ENCODE measurements around the gene TLNRD1.
"Not testable (repeated sequence)": the region's sequence is repeated elsewhere in the genome, so short reads cannot be mapped to it uniquely, and the experiment has no call there.

The TLNRD1 gene

GRCh38 chr15:80958818-80959495 lies 41.8 kb upstream of the TLNRD1 start:
- Histone ChIP-seq H2AK5ac (ENCODE audit: low read length, severe bottlenecking) (no peak overlapping the region), H3K23ac (ENCODE audit: low read length in 2 of 2) (no peak overlapping the region), H3K18ac (ENCODE audit: low read depth in 1 of 2, low read length in 2 of 2) (peak overlapping the region in 1 of 2 experiments; percentile 29), H2BK15ac (ENCODE audit: low read depth, poor library complexity, severe bottlenecking) (no peak overlapping the region), H3K36me3 (ENCODE audit: control insufficient read depth in 1 of 2, insufficient read depth in 2 of 2, low read depth in 1 of 2, low read length in 2 of 2) (peaks cover 10 to 12% of the 10 kb centered on the region in 2 experiments), H2BK120ac (ENCODE audit: low read depth, low read length) (no peak overlapping the region), H3K9ac (ENCODE audit: low read length) (no peak overlapping the region), H3K4me2 (ENCODE audit: low read length, poor library complexity, severe bottlenecking) (no peak overlapping the region), H3K4me3 (ENCODE audit: insufficient read depth in 1 of 2, low read depth in 1 of 2, low read length in 2 of 2) (no peak overlapping the region), H3K4me1 (ENCODE audit: control insufficient read depth, insufficient read depth, low read depth, low read length) (peaks cover 7% of the 10 kb centered on the region), H3K9me3 (ENCODE audit: control insufficient read depth, low read length) (no peaks in the 10 kb centered on the region), H3K27me3 (ENCODE audit: control insufficient read depth in 1 of 2, insufficient read depth in 1 of 2, low read length in 2 of 2) (no peaks in the 10 kb centered on the region), H3K4ac (ENCODE audit: low read depth in 1 of 2, low read length in 2 of 2) (no peak overlapping the region), H3K27ac (ENCODE audit: low read length, poor library complexity, severe bottlenecking) (no peak overlapping the region), H4K8ac (ENCODE audit: low read length) (no peak overlapping the region), H4K91ac (ENCODE audit: low read length) (no peak overlapping the region), H2AFZ (ENCODE audit: low read depth, low read length) (no peak overlapping the region), H2BK12ac (ENCODE audit: low read length in 2 of 2) (no peak overlapping the region), H3K14ac (ENCODE audit: low read length in 2 of 2) (no peak overlapping the region), H3K79me1 (replicated peaks; ENCODE audit: low read length, poor library complexity, severe bottlenecking) (peaks cover 11% of the 10 kb centered on the region), H2BK5ac (ENCODE audit: low read depth, low read length, poor library complexity, severe bottlenecking) (no peak overlapping the region)
- no peak for DNase-seq
- over 99% methylated on average over 9 of the region's 9 CpGs for WGBS

- not testable (repeated sequence) for H4K91ac ChIP-seq (ENCODE audit: low read length); H2BK120ac ChIP-seq (ENCODE audit: low read depth, low read length); H4K8ac ChIP-seq (ENCODE audit: low read length)
Measured at GRCh38 chr15:80965454-80965853, 35.3 kb upstream of the TLNRD1 start.

GRCh38 chr15:80966431-80967197 lies 34.1 kb upstream of the TLNRD1 start:
- no peak for DNase-seq
- WGBS = 97% methylated on average over 7 of the region's 8 CpGs
- Histone ChIP-seq H3K27ac (ENCODE audit: low read length, poor library complexity, severe bottlenecking) (no peak overlapping the region), H2AFZ (ENCODE audit: low read depth, low read length) (no peak overlapping the region), H3K4me2 (ENCODE audit: low read length, poor library complexity, severe bottlenecking) (no peak overlapping the region), H2BK12ac (ENCODE audit: low read length in 2 of 2) (peak overlapping the region in 1 of 2 experiments; percentile 10), H3K36me3 (ENCODE audit: control insufficient read depth in 1 of 2, insufficient read depth in 2 of 2, low read depth in 1 of 2, low read length in 2 of 2) (peaks cover 3 to 25% of the 10 kb centered on the region in 2 experiments), H3K27me3 (ENCODE audit: control insufficient read depth in 1 of 2, insufficient read depth in 1 of 2, low read length in 2 of 2) (no peaks in the 10 kb centered on the region), H3K79me1 (replicated peaks; ENCODE audit: low read length, poor library complexity, severe bottlenecking) (peaks cover 9% of the 10 kb centered on the region), H2AK5ac (ENCODE audit: low read length, severe bottlenecking) (peak overlapping the region; percentile 55), H3K18ac (ENCODE audit: low read depth in 1 of 2, low read length in 2 of 2) (peak overlapping the region in 1 of 2 experiments; percentile 18), H3K9me3 (ENCODE audit: control insufficient read depth, low read length) (no peaks in the 10 kb centered on the region), H4K91ac (ENCODE audit: low read length) (no peak overlapping the region), H3K4ac (ENCODE audit: low read depth in 1 of 2, low read length in 2 of 2) (no peak overlapping the region), H3K14ac (ENCODE audit: low read length in 2 of 2) (no peak overlapping the region), H3K9ac (ENCODE audit: low read length) (no peak overlapping the region), H2BK120ac (ENCODE audit: low read depth, low read length) (no peak overlapping the region), H3K4me1 (ENCODE audit: control insufficient read depth, insufficient read depth, low read depth, low read length) (peaks cover 15% of the 10 kb centered on the region), H2BK5ac (ENCODE audit: low read depth, low read length, poor library complexity, severe bottlenecking) (no peak overlapping the region), H2BK15ac (ENCODE audit: low read depth, poor library complexity, severe bottlenecking) (peak overlapping the region; percentile 88), H3K4me3 (ENCODE audit: insufficient read depth in 1 of 2, low read depth in 1 of 2, low read length in 2 of 2) (no peak overlapping the region), H4K8ac (ENCODE audit: low read length) (no peak overlapping the region), H3K23ac (ENCODE audit: low read length in 2 of 2) (no peak overlapping the region)

More at GRCh38 chr15:80965454-80965853, 35.3 kb upstream of the TLNRD1 start:
- not testable (repeated sequence) for H3K9ac ChIP-seq (ENCODE audit: low read length); H3K14ac ChIP-seq (ENCODE audit: low read length in 2 of 2); H3K4ac ChIP-seq (ENCODE audit: low read depth in 1 of 2, low read length in 2 of 2); H3K4me2 ChIP-seq (ENCODE audit: low read length, poor library complexity, severe bottlenecking); H3K4me3 ChIP-seq (ENCODE audit: insufficient read depth in 1 of 2, low read depth in 1 of 2, low read length in 2 of 2); H3K23ac ChIP-seq (ENCODE audit: low read length in 2 of 2); H3K79me1 ChIP-seq (replicated peaks; ENCODE audit: low read length, poor library complexity, severe bottlenecking); H3K27ac ChIP-seq (ENCODE audit: low read length, poor library complexity, severe bottlenecking); H3K9me3 ChIP-seq (ENCODE audit: control insufficient read depth, low read length); H2AK5ac ChIP-seq (ENCODE audit: low read length, severe bottlenecking); H2BK12ac ChIP-seq (ENCODE audit: low read length in 2 of 2); H3K27me3 ChIP-seq (ENCODE audit: control insufficient read depth in 1 of 2, insufficient read depth in 1 of 2, low read length in 2 of 2); H2BK15ac ChIP-seq (ENCODE audit: low read depth, poor library complexity, severe bottlenecking); H3K18ac ChIP-seq (ENCODE audit: low read depth in 1 of 2, low read length in 2 of 2); DNase-seq; H2BK5ac ChIP-seq (ENCODE audit: low read depth, low read length, poor library complexity, severe bottlenecking); H2AFZ ChIP-seq (ENCODE audit: low read depth, low read length)
- Histone ChIP-seq H3K4me1 (ENCODE audit: control insufficient read depth, insufficient read depth, low read depth, low read length) (peaks cover 15% of the 10 kb centered on the region), H3K36me3 (ENCODE audit: control insufficient read depth in 1 of 2, insufficient read depth in 2 of 2, low read depth in 1 of 2, low read length in 2 of 2) (peaks cover 3 to 28% of the 10 kb centered on the region in 2 experiments)

- no peaks in the 10 kb centered on the region for H3K9me3 ChIP-seq (ENCODE audit: control insufficient read depth, low read length)
- H3K23ac ChIP-seq (ENCODE audit: low read length in 2 of 2) = no peak overlapping the region
- peak overlapping the region; percentile 99 for H2AK5ac ChIP-seq (ENCODE audit: low read length, severe bottlenecking)
- WGBS = 20% methylated on average over 3 of the region's 3 CpGs
- H2BK120ac ChIP-seq (ENCODE audit: low read depth, low read length) = no peak overlapping the region
- H3K79me1 ChIP-seq (replicated peaks; ENCODE audit: low read length, poor library complexity, severe bottlenecking) = peaks cover 11% of the 10 kb centered on the region
- H4K91ac ChIP-seq (ENCODE audit: low read length) = no peak overlapping the region
- H3K4me1 ChIP-seq (ENCODE audit: control insufficient read depth, insufficient read depth, low read depth, low read length) = peaks cover 15% of the 10 kb centered on the region
- peaks cover 5 to 30% of the 10 kb centered on the region in 2 experiments for H3K36me3 ChIP-seq (ENCODE audit: control insufficient read depth in 1 of 2, insufficient read depth in 2 of 2, low read depth in 1 of 2, low read length in 2 of 2)
- H3K9ac ChIP-seq (ENCODE audit: low read length) = no peak overlapping the region
- H3K27me3 ChIP-seq (ENCODE audit: control insufficient read depth in 1 of 2, insufficient read depth in 1 of 2, low read length in 2 of 2) = no peaks in the 10 kb centered on the region
- no peak overlapping the region for H3K18ac ChIP-seq (ENCODE audit: low read depth in 1 of 2, low read length in 2 of 2)
- H2BK12ac ChIP-seq (ENCODE audit: low read length in 2 of 2) = no peak overlapping the region
- H3K14ac ChIP-seq (ENCODE audit: low read length in 2 of 2) = peak overlapping the region in 1 of 2 experiments; percentile 36
- no peak overlapping the region for H2BK15ac ChIP-seq (ENCODE audit: low read depth, poor library complexity, severe bottlenecking)
- DNase-seq = peak; percentile 50
- H3K4ac ChIP-seq (ENCODE audit: low read depth in 1 of 2, low read length in 2 of 2) = no peak overlapping the region
- H4K8ac ChIP-seq (ENCODE audit: low read length) = no peak overlapping the region
- no peak overlapping the region for H2BK5ac ChIP-seq (ENCODE audit: low read depth, low read length, poor library complexity, severe bottlenecking)
- H3K4me3 ChIP-seq (ENCODE audit: insufficient read depth in 1 of 2, low read depth in 1 of 2, low read length in 2 of 2) = no peak overlapping the region
- peak overlapping the region; percentile 45 for H3K4me2 ChIP-seq (ENCODE audit: low read length, poor library complexity, severe bottlenecking)
- H3K27ac ChIP-seq (ENCODE audit: low read length, poor library complexity, severe bottlenecking) = peak overlapping the region; percentile 71
- no peak overlapping the region for H2AFZ ChIP-seq (ENCODE audit: low read depth, low read length)
Measured at GRCh38 chr15:80967451-80967850, 33.3 kb upstream of the TLNRD1 start.

Measured in mesenchymal stem cell (in vitro differentiated cells and primary cell).